NB4 (cell line): ENCODE measurements around the gene ADGRB2.

Experiments used
- DNase-seq: peaks from one replicate; pipeline ENCODE4 v3.0.0; 2010; ENCODE audit warnings: low read depth
- H3K4me3 ChIP-seq: one replicate; pipeline ENCODE4 v1.5.1; 2011; ENCODE audit warnings: mild to moderate bottlenecking, low read depth, low read length, moderate library complexity
- CTCF ChIP-seq: IDR thresholded peaks from one replicate; pipeline ENCODE4 v1.5.1; 2012; ENCODE audit warnings: low read depth, low read length
- MAX ChIP-seq: IDR thresholded peaks from 2 replicates; pipeline ENCODE4 v1.6.1; 2011; ENCODE audit warnings: low read depth, low read length
- MYC ChIP-seq: IDR thresholded peaks from 2 replicates; pipeline ENCODE4 v1.6.1; 2011; ENCODE audit warnings: low read depth, low read length
- POLR2A ChIP-seq: IDR thresholded peaks from 2 replicates; pipeline ENCODE4 v1.6.1; 2011; ENCODE audit warnings: mild to moderate bottlenecking; ENCODE audit not compliant: insufficient read length; ENCODE audit errors: extremely low read depth

ADGRB2 gene

GRCh38 chr1:31771891-31772668 is 7.9 kb upstream of the ADGRB2 start:
- TF ChIP-seq MAX (no peak), MYC (no peak), CTCF (no peak), POLR2A (no peak)
- no peak overlapping the region for H3K4me3 ChIP-seq
- DNase-seq, result no peak

- H3K4me3 ChIP-seq, result no peak overlapping the region
- DNase-seq, result no peak
- TF ChIP-seq CTCF (no peak), MAX (no peak), MYC (no peak), POLR2A (no peak)
These were observed 5.7 kb upstream of the ADGRB2 start for GRCh38 chr1:31769720-31770390.

- peak; percentile 44 for DNase-seq
- H3K4me3 ChIP-seq, result no peak overlapping the region
- TF ChIP-seq MAX, result no peak
- no peak for TF ChIP-seq CTCF
- TF ChIP-seq MYC, result no peak
- no peak for TF ChIP-seq POLR2A
These were observed 5.0 kb upstream of the ADGRB2 start for GRCh38 chr1:31768939-31769704.

- TF ChIP-seq MAX, result no peak
- no peak for TF ChIP-seq CTCF
- no peak for TF ChIP-seq POLR2A
- TF ChIP-seq MYC, result no peak
- DNase-seq, result no peak
- no peak overlapping the region for H3K4me3 ChIP-seq
These were observed 4.3 kb upstream of the ADGRB2 start for GRCh38 chr1:31768407-31768907.

- TF ChIP-seq CTCF (no peak), POLR2A (no peak), MYC (no peak), MAX (no peak)
- no peak overlapping the region for H3K4me3 ChIP-seq
- DNase-seq, result no peak
These were observed 3.1 kb upstream of the ADGRB2 start for GRCh38 chr1:31767225-31767624.
